Spleen (tissue), 7 donors: ENCODE measurements around the gene PEX14.

ENCODE experiments used
- CTCF ChIP-seq, 11 experiments: fragments of 200-600 bp in 7 of 11; fragments of 450-650 bp in 4 of 11; sonication (generic) in 4 of 11; IDR thresholded peaks in 8 of 11; conservative IDR thresholded peaks in 3 of 11; 1 replicate in 7 of 11; 2 replicates in 4 of 11; pipeline versions ENCODE4 v1.4.0 to v1.8.0; 2016 to 2021; ENCODE audit warnings: antibody characterized with exemption in 11 of 11, inconsistent platforms in 4 of 11, mild to moderate bottlenecking in 1 of 11
- POLR2A ChIP-seq, 3 donors: fragments of 450-650 bp; IDR thresholded peaks; one replicate each; pipeline ENCODE4 v1.5.1; 2017; ENCODE audit warnings: antibody characterized with exemption in 3 of 3, mild to moderate bottlenecking in 1 of 3
- POLR2AphosphoS5 ChIP-seq, 3 donors: sonication (generic); formaldehyde crosslinking; IDR thresholded peaks; one replicate each; pipeline ENCODE4 v1.5.1; 2017; ENCODE audit warnings: antibody characterized with exemption in 3 of 3
- donor health status: DM: no; HTN: no; CAD: no; lungs with moderate emphysema.
- donor health status: DM: no; HTN: no; CAD: no.
- donor health status: DM: no; HTN: no; CAD: no.

- TF ChIP-seq CTCF (IDR thresholded peaks at IDR 0.05 in 8 of 11, conservative IDR thresholded peaks at IDR 0.05 in 3 of 11) (no peak), POLR2AphosphoS5 (IDR thresholded peaks at IDR 0.05) (no peak), POLR2A (IDR thresholded peaks at IDR 0.05) (no peak)
Measured at GRCh38 chr1:10662090-10662688, 187.4 kb downstream of the PEX14 start.
